ACC112 (cell line): ENCODE measurements around the gene NPAS2.

Source experiments
- H2AFZ ChIP-seq: fragments of 200-600 bp; sonication (generic); one replicate; pipeline ENCODE4 v1.6.0; 2017; ENCODE audit warnings: antibody characterized with exemption, low read length; ENCODE audit not compliant: unreplicated experiment
- H3K27ac ChIP-seq: fragments of 200-600 bp; sonication (generic); 2 replicates; pipeline ENCODE4 v1.5.1; 2014; ENCODE audit warnings: low read depth, mild to moderate bottlenecking, antibody characterized with exemption, low read length, moderate library complexity
- H3K27me3 ChIP-seq: fragments of 200-600 bp; sonication (generic); 2 replicates; pipeline ENCODE4 v1.6.1; 2014; ENCODE audit warnings: mild to moderate bottlenecking, antibody characterized with exemption, low read length, moderate library complexity, mixed read lengths; ENCODE audit not compliant: insufficient read depth
- H3K36me3 ChIP-seq: fragments of 200-600 bp; sonication (generic); 2 replicates; pipeline ENCODE4 v1.6.1; 2016; ENCODE audit warnings: mild to moderate bottlenecking, antibody characterized with exemption, low read length, moderate library complexity, mixed read lengths; ENCODE audit not compliant: insufficient read depth
- H3K4me1 ChIP-seq: fragments of 200-600 bp; sonication (generic); one replicate; pipeline ENCODE4 v1.6.1; 2016; ENCODE audit warnings: low read length, mixed read lengths; ENCODE audit not compliant: insufficient read depth, unreplicated experiment, control insufficient read depth
- H3K4me3 ChIP-seq: fragments of 200-600 bp; sonication (generic); 2 replicates; pipeline ENCODE4 v1.5.1; 2014; ENCODE audit warnings: mild to moderate bottlenecking, low read depth, low read length
- H3K79me2 ChIP-seq: fragments of 200-600 bp; sonication (generic); one replicate; pipeline ENCODE4 v1.6.0; 2016; ENCODE audit warnings: low read length; ENCODE audit not compliant: control insufficient read depth, unreplicated experiment, insufficient read depth

NPAS2 gene

GRCh38 chr2:100782380-100782878 lies 37.5 kb upstream of the NPAS2 start:
- no peaks in the 10 kb centered on the region for H3K36me3 ChIP-seq
- H3K79me2 ChIP-seq, result no peaks in the 10 kb centered on the region
- no peak overlapping the region for H3K27ac ChIP-seq
- H3K4me1 ChIP-seq, result peaks cover 21% of the 10 kb centered on the region
- no peaks in the 10 kb centered on the region for H3K27me3 ChIP-seq
- H3K4me3 ChIP-seq, result no peak overlapping the region
- H2AFZ ChIP-seq, result no peak overlapping the region

GRCh38 chr2:100783987-100784386 lies 36.0 kb upstream of the NPAS2 start:
- no peak overlapping the region for H3K27ac ChIP-seq
- H3K4me1 ChIP-seq, result peaks cover 21% of the 10 kb centered on the region
- H3K27me3 ChIP-seq, result no peaks in the 10 kb centered on the region
- H2AFZ ChIP-seq, result no peak overlapping the region
- no peaks in the 10 kb centered on the region for H3K79me2 ChIP-seq
- no peaks in the 10 kb centered on the region for H3K36me3 ChIP-seq
- no peak overlapping the region for H3K4me3 ChIP-seq

GRCh38 chr2:100784681-100785080 lies 35.3 kb upstream of the NPAS2 start:
- peaks cover 21% of the 10 kb centered on the region for H3K4me1 ChIP-seq
- no peaks in the 10 kb centered on the region for H3K79me2 ChIP-seq
- H3K27me3 ChIP-seq, result no peaks in the 10 kb centered on the region
- H3K27ac ChIP-seq, result no peak overlapping the region
- no peaks in the 10 kb centered on the region for H3K36me3 ChIP-seq
- H2AFZ ChIP-seq, result no peak overlapping the region
- no peak overlapping the region for H3K4me3 ChIP-seq

- H3K79me2 ChIP-seq, result no peaks in the 10 kb centered on the region
- H3K27ac ChIP-seq, result peak overlapping the region; percentile 75
- peak overlapping the region; percentile 33 for H2AFZ ChIP-seq
- no peaks in the 10 kb centered on the region for H3K27me3 ChIP-seq
- H3K4me1 ChIP-seq, result peaks cover 21% of the 10 kb centered on the region
- peak overlapping the region; percentile 21; the same call in 1 of the 2 replicates for H3K4me3 ChIP-seq
- H3K36me3 ChIP-seq, result no peaks in the 10 kb centered on the region
Measured at GRCh38 chr2:100785626-100786296, 34.2 kb upstream of the NPAS2 start.

GRCh38 chr2:100786297-100786658 lies 33.7 kb upstream of the NPAS2 start:
- Histone ChIP-seq H3K4me3 (peak overlapping the region; percentile 21), H3K27ac (peak overlapping the region; percentile 75), H3K36me3 (no peaks in the 10 kb centered on the region), H3K27me3 (no peaks in the 10 kb centered on the region), H2AFZ (peak overlapping the region; percentile 33), H3K79me2 (no peaks in the 10 kb centered on the region), H3K4me1 (peaks cover 21% of the 10 kb centered on the region)

GRCh38 chr2:100786985-100787384 lies 33.0 kb upstream of the NPAS2 start:
- Histone ChIP-seq H3K79me2 (no peaks in the 10 kb centered on the region), H3K4me1 (peaks cover 21% of the 10 kb centered on the region), H3K27me3 (no peaks in the 10 kb centered on the region), H3K36me3 (no peaks in the 10 kb centered on the region), H2AFZ (no peak overlapping the region), H3K27ac (peak overlapping the region; percentile 75; the same call in 1 of the 2 replicates), H3K4me3 (no peak overlapping the region)

- no peaks in the 10 kb centered on the region for H3K36me3 ChIP-seq
- H3K27ac ChIP-seq, result no peak overlapping the region
- no peak overlapping the region for H3K4me3 ChIP-seq
- no peak overlapping the region for H2AFZ ChIP-seq
- H3K27me3 ChIP-seq, result no peaks in the 10 kb centered on the region
- H3K4me1 ChIP-seq, result peaks cover 21% of the 10 kb centered on the region
- H3K79me2 ChIP-seq, result no peaks in the 10 kb centered on the region
Measured at GRCh38 chr2:100789361-100789760, 30.6 kb upstream of the NPAS2 start.

- Histone ChIP-seq H3K27me3 (no peaks in the 10 kb centered on the region), H3K27ac (no peak overlapping the region), H2AFZ (no peak overlapping the region), H3K4me1 (peaks cover 11% of the 10 kb centered on the region), H3K79me2 (no peaks in the 10 kb centered on the region), H3K4me3 (no peak overlapping the region), H3K36me3 (no peaks in the 10 kb centered on the region)
Measured at GRCh38 chr2:100791294-100791935, 28.5 kb upstream of the NPAS2 start.

GRCh38 chr2:100791936-100792308 lies 28.0 kb upstream of the NPAS2 start:
- Histone ChIP-seq H3K36me3 (no peaks in the 10 kb centered on the region), H3K79me2 (no peaks in the 10 kb centered on the region), H3K27me3 (no peaks in the 10 kb centered on the region), H2AFZ (no peak overlapping the region), H3K4me3 (no peak overlapping the region), H3K4me1 (peaks cover 6% of the 10 kb centered on the region), H3K27ac (no peak overlapping the region)

GRCh38 chr2:100793220-100793619 lies 26.7 kb upstream of the NPAS2 start:
- Histone ChIP-seq H2AFZ (no peak overlapping the region), H3K27ac (no peak overlapping the region), H3K79me2 (no peaks in the 10 kb centered on the region), H3K36me3 (no peaks in the 10 kb centered on the region), H3K4me1 (no peaks in the 10 kb centered on the region), H3K4me3 (no peak overlapping the region), H3K27me3 (no peaks in the 10 kb centered on the region)

- no peaks in the 10 kb centered on the region for H3K79me2 ChIP-seq
- no peaks in the 10 kb centered on the region for H3K4me1 ChIP-seq
- H3K27ac ChIP-seq, result no peak overlapping the region
- no peak overlapping the region for H3K4me3 ChIP-seq
- H3K36me3 ChIP-seq, result no peaks in the 10 kb centered on the region
- H2AFZ ChIP-seq, result no peak overlapping the region
- no peaks in the 10 kb centered on the region for H3K27me3 ChIP-seq
Measured at GRCh38 chr2:100793982-100794381, 26.0 kb upstream of the NPAS2 start.
